Measurements from ENCODE around the gene RAB25. TPM values are rescaled to one million over a fixed set of nuclear protein-coding genes. Genes with fewer than 3 reads are reported as not detected.

RAB25 gene
- total and polyA plus RNA-seq, 4 donors, result 0.67 to 2.0 (median 0.92) TPM

DNA sequence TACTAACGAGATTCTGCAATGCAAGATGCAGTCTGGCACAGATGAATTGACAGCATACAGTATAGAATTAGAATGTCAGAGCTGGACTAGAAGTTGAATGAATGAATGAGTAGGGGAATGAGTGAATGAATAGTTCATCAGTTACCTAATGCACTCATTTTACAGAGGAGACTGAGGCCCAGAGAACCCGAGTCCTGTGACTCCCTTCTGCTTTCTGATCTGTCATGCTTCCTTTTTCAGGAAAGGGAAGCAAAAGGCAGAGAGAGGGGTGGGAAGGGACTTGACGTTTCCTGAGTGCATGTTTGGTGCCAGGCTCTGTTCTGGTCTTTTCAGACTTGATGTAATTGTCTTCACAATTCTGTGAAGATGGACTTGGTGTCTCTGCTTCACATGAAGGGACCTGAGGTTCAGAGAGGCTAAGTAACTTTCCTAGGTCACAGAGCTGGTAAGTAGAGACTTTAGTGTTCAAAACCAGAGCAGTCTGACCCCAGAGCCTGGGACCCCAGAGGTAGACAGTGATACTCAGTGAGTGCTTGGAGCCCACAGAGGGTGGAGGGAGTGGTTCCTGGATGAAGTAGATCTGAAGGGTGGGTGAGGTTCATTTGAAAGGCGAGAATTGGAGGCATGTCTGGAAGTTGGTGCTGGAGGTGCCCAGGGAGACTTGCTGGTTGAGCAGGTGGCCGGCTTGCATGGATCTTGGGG lies 29.3 kb downstream of the RAB25 start:
- peaks cover 0 to 17% (median 10%) of the 10 kb centered on the region in 4 donors for H3K4me1 ChIP-seq (ENCODE audit: control insufficient read depth in 4 of 4, insufficient read depth in 4 of 4, low read length in 3 of 4)
- no peaks in the 10 kb centered on the region for H3K27me3 ChIP-seq (ENCODE audit: control insufficient read depth in 4 of 4, insufficient read depth in 4 of 4, low read length in 3 of 4)
- H3K9ac ChIP-seq (ENCODE audit: low read depth in 1 of 2, low read length in 2 of 2), result no peak overlapping the region
- H3K4me3 ChIP-seq (ENCODE audit: low read depth in 1 of 3, low read length in 3 of 3), result no peak overlapping the region
- H3K9me3 ChIP-seq (ENCODE audit: control insufficient read depth in 4 of 4, low read length in 3 of 4), result no peaks in the 10 kb centered on the region
- DNase-seq (ENCODE audit: low spot score), result no peak
- TF ChIP-seq NR2F2 (IDR thresholded peaks at IDR 0.05), result no peak
- TF ChIP-seq, protein P1, sequence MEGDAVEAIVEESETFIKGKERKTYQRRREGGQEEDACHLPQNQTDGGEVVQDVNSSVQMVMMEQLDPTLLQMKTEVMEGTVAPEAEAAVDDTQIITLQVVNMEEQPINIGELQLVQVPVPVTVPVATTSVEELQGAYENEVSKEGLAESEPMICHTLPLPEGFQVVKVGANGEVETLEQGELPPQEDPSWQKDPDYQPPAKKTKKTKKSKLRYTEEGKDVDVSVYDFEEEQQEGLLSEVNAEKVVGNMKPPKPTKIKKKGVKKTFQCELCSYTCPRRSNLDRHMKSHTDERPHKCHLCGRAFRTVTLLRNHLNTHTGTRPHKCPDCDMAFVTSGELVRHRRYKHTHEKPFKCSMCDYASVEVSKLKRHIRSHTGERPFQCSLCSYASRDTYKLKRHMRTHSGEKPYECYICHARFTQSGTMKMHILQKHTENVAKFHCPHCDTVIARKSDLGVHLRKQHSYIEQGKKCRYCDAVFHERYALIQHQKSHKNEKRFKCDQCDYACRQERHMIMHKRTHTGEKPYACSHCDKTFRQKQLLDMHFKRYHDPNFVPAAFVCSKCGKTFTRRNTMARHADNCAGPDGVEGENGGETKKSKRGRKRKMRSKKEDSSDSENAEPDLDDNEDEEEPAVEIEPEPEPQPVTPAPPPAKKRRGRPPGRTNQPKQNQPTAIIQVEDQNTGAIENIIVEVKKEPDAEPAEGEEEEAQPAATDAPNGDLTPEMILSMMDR (IDR thresholded peaks at IDR 0.05; ENCODE audit: low read depth, low read length, missing input control), result no peak
- TF ChIP-seq, protein P2, sequence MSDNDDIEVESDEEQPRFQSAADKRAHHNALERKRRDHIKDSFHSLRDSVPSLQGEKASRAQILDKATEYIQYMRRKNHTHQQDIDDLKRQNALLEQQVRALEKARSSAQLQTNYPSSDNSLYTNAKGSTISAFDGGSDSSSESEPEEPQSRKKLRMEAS (IDR thresholded peaks at IDR 0.05), result no peak
- TF ChIP-seq FOXA1 (IDR thresholded peaks at IDR 0.05), result no peak
- TF ChIP-seq HNF4A (conservative IDR thresholded peaks at IDR 0.05), result no peak
- TF ChIP-seq RXRA (IDR thresholded peaks at IDR 0.05), result no peak
- no peak for TF ChIP-seq YY1 (IDR thresholded peaks at IDR 0.05)
- no peak for TF ChIP-seq GABPA (IDR thresholded peaks at IDR 0.05 in 1 of 2, conservative IDR thresholded peaks at IDR 0.05 in 1 of 2)
- no peak for TF ChIP-seq EGR1 (IDR thresholded peaks at IDR 0.05; ENCODE audit: low read depth in 2 of 2)
- no peak for TF ChIP-seq RAD21 (IDR thresholded peaks at IDR 0.05)
- no peak for TF ChIP-seq TAF1 (conservative IDR thresholded peaks at IDR 0.05)
- no peak for TF ChIP-seq HNF4G (IDR thresholded peaks at IDR 0.05)
- TF ChIP-seq, protein P3, sequence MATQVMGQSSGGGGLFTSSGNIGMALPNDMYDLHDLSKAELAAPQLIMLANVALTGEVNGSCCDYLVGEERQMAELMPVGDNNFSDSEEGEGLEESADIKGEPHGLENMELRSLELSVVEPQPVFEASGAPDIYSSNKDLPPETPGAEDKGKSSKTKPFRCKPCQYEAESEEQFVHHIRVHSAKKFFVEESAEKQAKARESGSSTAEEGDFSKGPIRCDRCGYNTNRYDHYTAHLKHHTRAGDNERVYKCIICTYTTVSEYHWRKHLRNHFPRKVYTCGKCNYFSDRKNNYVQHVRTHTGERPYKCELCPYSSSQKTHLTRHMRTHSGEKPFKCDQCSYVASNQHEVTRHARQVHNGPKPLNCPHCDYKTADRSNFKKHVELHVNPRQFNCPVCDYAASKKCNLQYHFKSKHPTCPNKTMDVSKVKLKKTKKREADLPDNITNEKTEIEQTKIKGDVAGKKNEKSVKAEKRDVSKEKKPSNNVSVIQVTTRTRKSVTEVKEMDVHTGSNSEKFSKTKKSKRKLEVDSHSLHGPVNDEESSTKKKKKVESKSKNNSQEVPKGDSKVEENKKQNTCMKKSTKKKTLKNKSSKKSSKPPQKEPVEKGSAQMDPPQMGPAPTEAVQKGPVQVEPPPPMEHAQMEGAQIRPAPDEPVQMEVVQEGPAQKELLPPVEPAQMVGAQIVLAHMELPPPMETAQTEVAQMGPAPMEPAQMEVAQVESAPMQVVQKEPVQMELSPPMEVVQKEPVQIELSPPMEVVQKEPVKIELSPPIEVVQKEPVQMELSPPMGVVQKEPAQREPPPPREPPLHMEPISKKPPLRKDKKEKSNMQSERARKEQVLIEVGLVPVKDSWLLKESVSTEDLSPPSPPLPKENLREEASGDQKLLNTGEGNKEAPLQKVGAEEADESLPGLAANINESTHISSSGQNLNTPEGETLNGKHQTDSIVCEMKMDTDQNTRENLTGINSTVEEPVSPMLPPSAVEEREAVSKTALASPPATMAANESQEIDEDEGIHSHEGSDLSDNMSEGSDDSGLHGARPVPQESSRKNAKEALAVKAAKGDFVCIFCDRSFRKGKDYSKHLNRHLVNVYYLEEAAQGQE (IDR thresholded peaks at IDR 0.05), result no peak
- TF ChIP-seq, protein P4, sequence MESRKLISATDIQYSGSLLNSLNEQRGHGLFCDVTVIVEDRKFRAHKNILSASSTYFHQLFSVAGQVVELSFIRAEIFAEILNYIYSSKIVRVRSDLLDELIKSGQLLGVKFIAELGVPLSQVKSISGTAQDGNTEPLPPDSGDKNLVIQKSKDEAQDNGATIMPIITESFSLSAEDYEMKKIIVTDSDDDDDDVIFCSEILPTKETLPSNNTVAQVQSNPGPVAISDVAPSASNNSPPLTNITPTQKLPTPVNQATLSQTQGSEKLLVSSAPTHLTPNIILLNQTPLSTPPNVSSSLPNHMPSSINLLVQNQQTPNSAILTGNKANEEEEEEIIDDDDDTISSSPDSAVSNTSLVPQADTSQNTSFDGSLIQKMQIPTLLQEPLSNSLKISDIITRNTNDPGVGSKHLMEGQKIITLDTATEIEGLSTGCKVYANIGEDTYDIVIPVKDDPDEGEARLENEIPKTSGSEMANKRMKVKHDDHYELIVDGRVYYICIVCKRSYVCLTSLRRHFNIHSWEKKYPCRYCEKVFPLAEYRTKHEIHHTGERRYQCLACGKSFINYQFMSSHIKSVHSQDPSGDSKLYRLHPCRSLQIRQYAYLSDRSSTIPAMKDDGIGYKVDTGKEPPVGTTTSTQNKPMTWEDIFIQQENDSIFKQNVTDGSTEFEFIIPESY (IDR thresholded peaks at IDR 0.05), result no peak
- TF ChIP-seq JUND (IDR thresholded peaks at IDR 0.05), result no peak
- H3K27ac ChIP-seq (ENCODE audit: low read depth in 1 of 2, low read length in 2 of 2), result no peak overlapping the region
- WGBS, result 37% methylated on average over 5 of the region's 5 CpGs
- no peaks in the 10 kb centered on the region for H3K36me3 ChIP-seq (ENCODE audit: control insufficient read depth in 4 of 4, insufficient read depth in 3 of 4, low read depth in 1 of 4, low read length in 3 of 4)

DNA sequence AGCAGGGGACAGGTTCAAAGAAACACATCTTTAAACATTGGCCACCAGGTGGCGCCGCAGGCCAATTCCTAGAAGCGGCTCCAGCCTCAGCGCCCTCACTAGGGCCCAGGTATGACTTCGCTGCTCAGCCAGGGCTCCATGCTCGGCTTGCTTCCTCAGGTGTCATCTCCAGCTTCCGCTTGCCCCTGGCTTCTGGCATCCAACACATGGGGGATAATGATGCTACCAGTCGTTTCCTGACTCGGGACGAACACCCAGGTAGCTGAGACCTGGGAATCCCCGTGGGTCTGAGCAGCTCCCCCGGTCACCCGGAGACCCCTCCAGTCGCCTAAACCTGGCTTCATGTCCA lies 29.9 kb downstream of the RAB25 start:
- H3K27me3 ChIP-seq (ENCODE audit: control insufficient read depth in 4 of 4, insufficient read depth in 4 of 4, low read length in 3 of 4), result no peaks in the 10 kb centered on the region
- 41% methylated on average over 14 of the region's 14 CpGs for WGBS
- H3K9ac ChIP-seq (ENCODE audit: low read depth in 1 of 2, low read length in 2 of 2), result no peak overlapping the region
- H3K4me1 ChIP-seq (ENCODE audit: control insufficient read depth in 4 of 4, insufficient read depth in 4 of 4, low read length in 3 of 4), result peaks cover 0 to 17% (median 9%) of the 10 kb centered on the region in 4 donors
- no peaks in the 10 kb centered on the region for H3K36me3 ChIP-seq (ENCODE audit: control insufficient read depth in 4 of 4, insufficient read depth in 3 of 4, low read depth in 1 of 4, low read length in 3 of 4)
- no peak overlapping the region for H3K27ac ChIP-seq (ENCODE audit: low read depth in 1 of 2, low read length in 2 of 2)
- H3K9me3 ChIP-seq (ENCODE audit: control insufficient read depth in 4 of 4, low read length in 3 of 4), result no peaks in the 10 kb centered on the region
- no peak overlapping the region for H3K4me3 ChIP-seq (ENCODE audit: low read depth in 1 of 3, low read length in 3 of 3)
- peak; percentile 89 for DNase-seq (ENCODE audit: low spot score)
- no peak for TF ChIP-seq HNF4A (conservative IDR thresholded peaks at IDR 0.05)
- TF ChIP-seq, protein P1 (IDR thresholded peaks at IDR 0.05; ENCODE audit: low read depth, low read length, missing input control), result peak; percentile 68
- TF ChIP-seq FOXA2 (IDR thresholded peaks at IDR 0.05), result no peak
- TF ChIP-seq GABPA (IDR thresholded peaks at IDR 0.05 in 1 of 2, conservative IDR thresholded peaks at IDR 0.05 in 1 of 2), result no peak
- TF ChIP-seq TAF1 (conservative IDR thresholded peaks at IDR 0.05), result no peak
- TF ChIP-seq JUND (IDR thresholded peaks at IDR 0.05), result no peak
- TF ChIP-seq RAD21 (IDR thresholded peaks at IDR 0.05), result peak; percentile 93
- no peak for TF ChIP-seq YY1 (IDR thresholded peaks at IDR 0.05)
